C4-2B (cell line): Measurements from ENCODE around the gene HSF2BP.

Experiments
- CTCF ChIP-seq: fragments of 450-650 bp; conservative IDR thresholded peaks from 2 replicates; pipeline ENCODE4 v1.5.1; 2017; ENCODE audit warnings: mild to moderate bottlenecking
- ZFX ChIP-seq: fragments of 450-650 bp; IDR thresholded peaks from 2 replicates; pipeline ENCODE4 v1.6.1; 2017

GRCh38 chr21:43591571-43591970, 67.7 kb downstream of the HSF2BP start:
- no peak for TF ChIP-seq CTCF
- TF ChIP-seq ZFX, result no peak
